ENCODE results near the gene BRD7. TPM values are rescaled to one million over a fixed set of nuclear protein-coding genes. Genes with fewer than 3 reads are reported as not detected.
"Not testable (repeated sequence)": the region's sequence is repeated elsewhere in the genome, so short reads cannot be mapped to it uniquely, and the experiment has no call there.

The BRD7 gene
- total RNA-seq, 1 donor from 2014 or later, result 104 TPM

DNA sequence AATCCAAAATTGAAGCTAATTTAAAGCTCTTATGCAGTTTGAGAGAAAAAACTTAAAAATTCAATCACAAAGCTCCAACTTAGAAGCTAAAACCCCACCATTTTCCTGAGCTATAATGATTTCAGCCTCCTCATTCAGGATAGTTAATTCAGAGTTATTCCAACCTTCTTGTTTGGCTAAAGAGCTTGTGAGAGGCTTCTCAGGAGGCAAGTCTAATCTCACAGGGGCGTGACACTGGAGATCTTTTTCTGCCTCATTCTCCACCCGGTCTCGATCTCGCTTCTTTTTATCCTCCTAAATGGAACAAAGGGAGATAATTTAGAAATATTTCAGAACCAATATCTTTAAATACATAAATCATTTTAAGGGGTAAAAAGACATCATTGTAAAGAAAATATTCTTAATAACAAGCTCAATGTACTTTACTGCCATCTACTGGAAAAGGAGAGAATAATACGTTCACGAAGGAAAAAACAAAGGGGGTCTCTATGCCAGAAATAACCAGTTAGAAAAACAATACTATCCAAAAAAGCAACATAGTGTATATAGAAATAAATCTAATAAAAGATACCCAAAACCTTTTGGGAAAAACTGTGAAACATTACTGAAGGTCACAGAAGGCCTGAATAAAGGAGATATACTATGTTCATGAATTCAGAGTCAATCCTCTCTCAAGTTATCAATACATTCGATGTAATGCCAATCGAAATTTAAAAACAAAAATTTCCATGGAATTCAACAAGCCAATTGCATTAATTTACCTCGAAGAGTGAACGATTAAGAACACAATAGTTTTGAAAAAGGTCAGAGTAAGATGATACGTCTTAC, 13.9 kb downstream of the BRD7 start:
- Mint-ChIP-seq H3K4me1 (ENCODE audit: low read depth) (peaks cover 6% of the 10 kb centered on the region), H3K27me3 (no peaks in the 10 kb centered on the region), H3K9me3 (ENCODE audit: low read depth) (no peaks in the 10 kb centered on the region), H3K36me3 (ENCODE audit: insufficient read depth) (peaks cover 17% of the 10 kb centered on the region), H3K4me3 (ENCODE audit: low read depth) (no peak overlapping the region), H3K27ac (no peak overlapping the region)
- TF ChIP-seq, protein P1, sequence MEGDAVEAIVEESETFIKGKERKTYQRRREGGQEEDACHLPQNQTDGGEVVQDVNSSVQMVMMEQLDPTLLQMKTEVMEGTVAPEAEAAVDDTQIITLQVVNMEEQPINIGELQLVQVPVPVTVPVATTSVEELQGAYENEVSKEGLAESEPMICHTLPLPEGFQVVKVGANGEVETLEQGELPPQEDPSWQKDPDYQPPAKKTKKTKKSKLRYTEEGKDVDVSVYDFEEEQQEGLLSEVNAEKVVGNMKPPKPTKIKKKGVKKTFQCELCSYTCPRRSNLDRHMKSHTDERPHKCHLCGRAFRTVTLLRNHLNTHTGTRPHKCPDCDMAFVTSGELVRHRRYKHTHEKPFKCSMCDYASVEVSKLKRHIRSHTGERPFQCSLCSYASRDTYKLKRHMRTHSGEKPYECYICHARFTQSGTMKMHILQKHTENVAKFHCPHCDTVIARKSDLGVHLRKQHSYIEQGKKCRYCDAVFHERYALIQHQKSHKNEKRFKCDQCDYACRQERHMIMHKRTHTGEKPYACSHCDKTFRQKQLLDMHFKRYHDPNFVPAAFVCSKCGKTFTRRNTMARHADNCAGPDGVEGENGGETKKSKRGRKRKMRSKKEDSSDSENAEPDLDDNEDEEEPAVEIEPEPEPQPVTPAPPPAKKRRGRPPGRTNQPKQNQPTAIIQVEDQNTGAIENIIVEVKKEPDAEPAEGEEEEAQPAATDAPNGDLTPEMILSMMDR (IDR thresholded peaks at IDR 0.05; ENCODE audit: unreplicated experiment), result peak; percentile 69
- DNase-seq (ENCODE audit: low spot score, unreplicated experiment), result no peak

DNA sequence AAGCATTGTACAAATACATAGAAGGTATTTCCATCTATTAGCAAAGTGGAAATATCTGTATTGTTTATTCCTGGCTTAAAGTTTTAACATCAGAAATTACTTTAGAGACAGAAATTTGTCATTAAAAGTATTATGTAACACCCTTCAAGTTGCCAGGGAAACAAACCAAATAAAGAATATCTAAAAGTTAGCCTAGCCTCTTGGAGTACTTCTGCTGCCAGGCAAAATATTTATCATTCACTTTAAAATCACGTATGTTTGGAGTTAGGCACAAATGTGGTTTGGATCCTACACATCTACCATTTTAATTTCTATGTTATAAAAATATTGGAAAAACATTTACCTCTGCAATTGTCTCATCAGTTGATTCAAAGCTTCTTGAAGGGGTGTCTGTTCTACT, 14.7 kb downstream of the BRD7 start:
- H3K27me3 Mint-ChIP-seq, result no peaks in the 10 kb centered on the region
- H3K36me3 Mint-ChIP-seq (ENCODE audit: insufficient read depth), result peaks cover 23% of the 10 kb centered on the region
- TF ChIP-seq, protein P1 (IDR thresholded peaks at IDR 0.05; ENCODE audit: unreplicated experiment), result no peak
- no peak overlapping the region for H3K27ac Mint-ChIP-seq
- H3K4me1 Mint-ChIP-seq (ENCODE audit: low read depth), result peaks cover 3% of the 10 kb centered on the region
- no peak overlapping the region for H3K4me3 Mint-ChIP-seq (ENCODE audit: low read depth)
- DNase-seq (ENCODE audit: low spot score, unreplicated experiment), result no peak
- H3K9me3 Mint-ChIP-seq (ENCODE audit: low read depth), result peaks cover 3% of the 10 kb centered on the region

DNA sequence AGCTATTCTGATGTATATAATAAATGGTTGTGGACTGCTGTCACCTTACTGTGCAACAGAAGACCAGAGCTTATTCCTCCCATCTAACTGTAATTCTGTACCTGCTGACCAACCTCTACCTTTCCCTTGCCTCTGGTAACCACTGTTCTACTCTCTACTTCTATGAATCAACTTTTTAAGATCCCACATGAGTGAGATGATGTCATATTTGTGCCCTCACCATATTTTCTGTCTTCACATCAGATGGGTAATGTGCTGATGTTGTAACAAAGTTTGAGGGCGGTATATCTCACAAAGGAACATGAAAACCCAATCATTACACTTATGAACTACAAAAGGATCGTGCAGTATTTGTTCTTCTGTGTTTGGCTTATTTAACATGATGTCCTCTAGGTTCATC, 16.8 kb downstream of the BRD7 start:
- H3K4me3 Mint-ChIP-seq (ENCODE audit: low read depth), result no peak overlapping the region
- no peak for DNase-seq (ENCODE audit: low spot score, unreplicated experiment)
- H3K4me1 Mint-ChIP-seq (ENCODE audit: low read depth), result no peaks in the 10 kb centered on the region
- H3K36me3 Mint-ChIP-seq (ENCODE audit: insufficient read depth), result peaks cover 39% of the 10 kb centered on the region
- peaks cover 10% of the 10 kb centered on the region for H3K9me3 Mint-ChIP-seq (ENCODE audit: low read depth)
- no peak overlapping the region for H3K27ac Mint-ChIP-seq
- TF ChIP-seq, protein P1 (IDR thresholded peaks at IDR 0.05; ENCODE audit: unreplicated experiment), result no peak
- no peaks in the 10 kb centered on the region for H3K27me3 Mint-ChIP-seq

DNA sequence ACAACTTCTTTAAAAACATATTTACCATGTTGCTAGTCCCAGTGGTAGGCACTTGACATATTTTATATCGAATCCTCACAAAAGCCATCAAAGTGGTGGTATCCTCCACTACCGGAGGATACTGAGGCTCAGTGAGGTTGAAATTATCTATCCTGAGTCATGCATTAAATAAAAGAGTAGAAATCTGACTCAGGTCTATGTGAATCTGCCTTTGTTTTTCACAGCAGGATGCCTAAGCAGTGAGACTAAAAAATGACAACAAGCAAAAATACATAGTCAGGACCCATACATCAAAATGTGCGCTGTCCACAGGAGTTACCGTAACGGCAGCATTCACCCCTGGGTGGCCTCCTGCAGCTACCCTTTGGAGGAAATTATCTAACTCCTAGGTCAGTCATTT, 17.7 kb downstream of the BRD7 start:
- no peaks in the 10 kb centered on the region for H3K4me1 Mint-ChIP-seq (ENCODE audit: low read depth)
- TF ChIP-seq, protein P1 (IDR thresholded peaks at IDR 0.05; ENCODE audit: unreplicated experiment), result no peak
- no peaks in the 10 kb centered on the region for H3K27me3 Mint-ChIP-seq
- no peak for DNase-seq (ENCODE audit: low spot score, unreplicated experiment)
- peaks cover 47% of the 10 kb centered on the region for H3K36me3 Mint-ChIP-seq (ENCODE audit: insufficient read depth)
- H3K27ac Mint-ChIP-seq, result no peak overlapping the region
- peaks cover 11% of the 10 kb centered on the region for H3K9me3 Mint-ChIP-seq (ENCODE audit: low read depth)
- no peak overlapping the region for H3K4me3 Mint-ChIP-seq (ENCODE audit: low read depth)

DNA sequence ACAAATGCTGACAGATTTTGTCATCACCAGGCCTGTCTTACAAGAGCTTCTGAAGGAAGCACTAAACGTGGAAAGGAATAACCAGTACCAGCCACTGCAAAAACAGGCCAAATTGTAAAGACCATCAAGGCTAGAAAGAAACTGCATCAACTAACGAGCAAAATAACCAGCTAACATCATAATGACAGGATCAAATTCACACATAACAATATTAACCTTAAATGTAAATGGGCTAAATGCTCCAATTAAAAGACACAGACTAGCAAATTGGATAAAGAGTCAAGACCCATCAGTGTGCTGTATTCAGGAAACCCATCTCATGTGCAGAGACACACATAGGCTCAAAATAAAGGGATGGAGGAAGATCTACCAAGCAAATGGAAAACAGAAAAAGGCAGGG, 23.6 kb downstream of the BRD7 start:
- H3K4me3 Mint-ChIP-seq (ENCODE audit: low read depth); H3K27ac Mint-ChIP-seq; DNase-seq (ENCODE audit: low spot score, unreplicated experiment); H3K27me3 Mint-ChIP-seq; H3K4me1 Mint-ChIP-seq (ENCODE audit: low read depth): not testable (repeated sequence)
- Mint-ChIP-seq H3K9me3 (ENCODE audit: low read depth) (peaks cover 21% of the 10 kb centered on the region), H3K36me3 (ENCODE audit: insufficient read depth) (peaks cover 63% of the 10 kb centered on the region)

DNA sequence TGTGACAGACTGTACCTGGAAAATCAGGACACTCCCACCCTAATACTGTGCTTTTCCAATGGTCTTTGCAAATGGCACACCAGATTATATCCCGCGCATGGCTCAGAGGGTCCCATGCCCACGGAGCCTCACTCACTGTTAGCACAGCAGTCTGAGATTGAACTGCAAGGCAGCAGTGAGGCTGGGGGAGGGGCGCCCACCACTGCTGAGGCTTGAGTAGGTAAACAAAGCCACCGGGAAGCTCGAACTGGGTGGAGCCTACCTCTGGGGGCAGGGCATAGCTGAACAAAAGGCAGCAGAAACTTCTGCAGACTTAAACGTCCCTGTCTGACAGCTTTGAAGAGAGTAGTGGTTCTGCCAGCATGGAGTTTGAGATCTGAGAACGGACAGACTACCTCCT, 25.2 kb downstream of the BRD7 start:
- DNase-seq (ENCODE audit: low spot score, unreplicated experiment), result peak; percentile 15
- H3K4me1 Mint-ChIP-seq (ENCODE audit: low read depth); H3K4me3 Mint-ChIP-seq (ENCODE audit: low read depth); H3K27ac Mint-ChIP-seq; H3K27me3 Mint-ChIP-seq: not testable (repeated sequence)
- peaks cover 17% of the 10 kb centered on the region for H3K9me3 Mint-ChIP-seq (ENCODE audit: low read depth)
- H3K36me3 Mint-ChIP-seq (ENCODE audit: insufficient read depth), result peaks cover 52% of the 10 kb centered on the region

All from progenitor cell of endocrine pancreas (in vitro differentiated cells).